Measurements from ENCODE around the gene LRRC18.

The LRRC18 gene

DNA sequence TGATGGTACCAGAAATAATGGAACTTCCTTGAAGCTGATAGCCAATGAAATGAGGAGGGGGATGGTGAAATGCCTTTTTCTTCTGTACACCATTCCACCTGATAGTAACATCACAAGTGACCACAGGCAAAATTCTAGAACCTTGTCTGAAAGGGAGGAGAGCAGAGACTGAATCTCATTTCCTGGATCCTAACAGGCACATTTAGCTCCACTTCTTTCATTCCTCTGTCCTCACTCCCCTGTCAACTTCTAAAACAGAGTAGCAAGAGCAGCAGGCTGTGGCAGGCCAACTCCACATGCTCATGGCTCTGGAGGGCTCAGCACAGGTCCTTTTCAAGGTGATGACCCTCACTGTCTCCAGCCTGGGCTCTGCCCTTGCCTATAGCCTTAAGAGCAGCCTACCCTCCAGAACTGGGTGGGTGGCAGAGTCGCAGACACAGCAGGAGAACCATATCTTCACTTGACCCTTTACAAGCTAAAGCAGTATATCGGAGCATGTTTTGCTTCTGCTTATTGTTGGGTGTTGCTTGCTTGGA is at the start of gene LRRC18:
Gene LRRC18 (minus strand): TSS at position 51 of the 536 bp plus-strand sequence. CDS start 25,685 bp downstream, outside the sequence.
- DNase-seq (ENCODE audit: low spot score), result no peak

DNA sequence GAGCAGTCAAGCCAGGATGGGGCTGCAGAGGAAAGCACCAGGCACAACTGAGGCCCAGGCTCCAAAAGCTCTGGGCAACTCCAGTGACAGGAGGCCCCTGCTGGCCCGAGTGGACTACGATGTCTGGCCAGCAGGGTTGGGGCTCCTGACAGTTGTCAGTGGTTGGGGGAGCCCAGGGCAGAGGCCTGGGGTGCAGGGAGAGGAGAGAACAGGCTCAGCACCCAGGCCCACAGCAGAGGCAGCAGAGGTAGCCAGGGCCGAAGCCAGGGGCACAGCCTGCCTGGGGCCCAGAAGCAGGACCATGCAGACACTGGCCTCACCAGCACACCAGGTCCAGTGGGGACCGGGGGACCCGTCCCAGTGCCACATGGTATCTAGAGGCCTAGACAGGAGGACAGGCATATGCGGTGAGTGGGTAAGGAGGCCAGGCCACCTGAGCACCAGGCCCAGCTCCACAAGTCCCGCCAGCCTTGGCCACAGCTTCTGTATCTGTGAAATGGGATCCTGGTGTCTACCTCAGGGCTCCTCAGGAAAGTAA is 46.0 kb upstream of the LRRC18 start:
- no peak for DNase-seq (ENCODE audit: low spot score)

DNA sequence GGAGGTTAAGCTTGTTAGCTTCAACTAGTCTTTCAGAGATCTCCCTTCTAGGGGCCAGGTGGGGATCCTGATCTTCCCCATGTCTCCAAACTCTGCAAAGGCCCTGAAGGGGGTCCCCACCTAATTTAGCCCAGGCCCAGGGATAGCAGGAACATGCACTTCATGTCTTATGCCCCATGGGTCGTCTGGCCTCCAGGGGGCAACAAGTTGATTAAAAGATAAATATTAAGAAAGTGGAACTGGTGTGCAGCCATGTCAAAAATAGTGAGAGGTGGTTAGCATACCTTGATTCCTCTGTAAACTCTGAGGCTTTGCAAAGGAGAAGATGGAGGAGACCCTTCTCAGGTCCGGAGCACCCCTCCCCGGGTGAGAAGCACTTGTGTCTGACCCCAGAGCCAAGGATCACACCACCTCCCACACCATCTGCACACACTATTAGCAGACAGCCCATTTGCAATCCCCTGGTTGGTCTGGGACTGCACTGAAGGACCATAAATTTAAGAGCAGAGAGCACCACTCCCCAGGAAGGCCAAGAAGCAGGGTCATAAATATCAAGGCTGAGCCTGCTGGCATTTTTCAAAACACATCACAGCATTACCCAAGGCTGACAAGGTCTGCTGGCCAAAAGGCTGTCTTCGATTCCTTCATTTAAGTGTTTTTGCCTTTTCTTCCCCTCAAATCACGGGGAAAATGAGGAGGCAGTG is 44.2 kb upstream of the LRRC18 start:
- DNase-seq (ENCODE audit: low spot score), result no peak

DNA sequence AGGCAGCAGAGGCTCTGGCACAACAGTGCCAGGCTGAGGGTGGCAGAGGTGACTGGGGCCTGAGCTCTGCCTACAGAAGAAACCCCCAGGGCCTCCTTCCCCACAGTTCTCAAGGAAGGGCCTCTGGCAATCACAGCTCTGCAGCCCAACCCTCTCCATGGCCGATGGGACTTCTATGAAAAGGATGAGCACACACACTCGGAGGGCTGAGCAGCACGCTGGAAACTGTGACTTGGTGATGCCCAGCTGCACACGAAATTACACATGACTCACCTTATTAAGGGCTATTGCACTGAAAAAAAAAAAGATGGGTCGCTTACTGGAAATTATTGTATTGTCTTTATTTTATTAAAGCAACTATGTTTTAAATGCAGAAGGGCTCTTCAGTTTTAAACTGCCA is 42.9 kb upstream of the LRRC18 start:
- DNase-seq (ENCODE audit: low spot score), result no peak

DNA sequence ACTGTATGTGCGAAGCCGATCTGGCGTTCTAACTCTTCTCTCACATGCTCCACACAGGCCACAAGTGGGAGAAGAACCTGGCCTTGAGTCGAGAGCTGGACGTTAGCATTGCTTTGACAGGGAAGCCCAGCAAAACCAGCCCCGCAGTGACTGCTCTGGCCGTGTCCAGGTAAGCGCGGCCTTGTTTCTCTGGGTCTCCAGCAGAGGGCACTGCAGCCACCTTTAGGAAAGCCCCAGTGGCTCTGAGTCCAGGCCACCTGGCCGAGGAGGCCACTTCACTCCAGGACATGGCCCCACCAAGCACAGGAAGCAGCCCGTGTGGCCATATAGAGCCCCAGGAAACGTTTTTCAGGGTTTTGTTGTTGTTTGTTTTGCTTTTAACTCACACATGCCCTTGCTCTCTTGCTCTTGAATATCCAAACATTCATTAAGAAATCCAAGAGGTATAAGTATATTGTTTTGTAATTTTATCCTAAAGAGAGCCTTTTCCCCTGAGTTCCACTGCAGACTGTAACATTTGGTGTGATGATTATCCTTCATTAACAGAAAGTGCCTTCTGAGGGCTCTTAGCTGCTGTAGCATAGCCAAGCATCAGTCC is 41.8 kb upstream of the LRRC18 start:
- peak; percentile 22 for DNase-seq (ENCODE audit: low spot score)

DNA sequence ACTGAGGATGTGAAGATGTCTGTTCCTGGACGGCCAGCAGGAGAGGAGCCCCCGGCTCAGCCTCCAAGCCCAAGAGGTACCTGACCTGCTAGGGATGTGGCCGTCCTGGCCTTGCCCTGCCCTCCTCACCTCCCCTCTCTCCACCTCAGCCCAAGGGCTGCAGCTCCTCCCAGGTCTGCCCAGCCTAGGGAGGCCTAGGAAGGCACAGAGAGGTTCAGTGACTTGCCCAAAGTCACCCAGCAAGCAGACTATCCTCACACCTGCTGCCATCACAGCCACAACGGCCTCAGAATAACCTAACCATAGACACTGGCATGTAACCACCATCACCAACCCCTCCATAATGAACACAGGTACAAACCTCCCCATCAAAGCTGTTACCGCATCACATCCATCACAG is 38.7 kb upstream of the LRRC18 start:
- DNase-seq (ENCODE audit: low spot score), result no peak

DNA sequence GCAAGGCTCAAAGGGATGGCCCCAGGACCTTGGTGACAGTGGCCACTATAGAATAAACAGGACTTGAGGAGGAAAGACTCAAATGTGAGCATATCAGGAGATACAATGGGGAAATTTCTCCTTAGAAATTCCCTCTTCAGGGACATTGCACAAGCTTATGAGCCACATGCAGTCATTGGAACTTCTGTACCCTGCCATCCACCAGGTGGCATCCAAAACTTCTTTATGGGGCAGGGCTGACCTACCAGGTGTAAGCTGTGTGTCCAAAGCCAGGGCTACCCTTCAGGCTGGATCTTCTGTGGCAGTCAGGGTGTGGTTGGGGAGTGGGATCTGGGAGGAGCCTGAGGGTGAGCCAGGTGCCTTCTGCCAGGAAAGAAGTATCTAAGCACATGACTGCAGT is 36.6 kb upstream of the LRRC18 start:
- peak; percentile 3 for DNase-seq (ENCODE audit: low spot score)

DNA sequence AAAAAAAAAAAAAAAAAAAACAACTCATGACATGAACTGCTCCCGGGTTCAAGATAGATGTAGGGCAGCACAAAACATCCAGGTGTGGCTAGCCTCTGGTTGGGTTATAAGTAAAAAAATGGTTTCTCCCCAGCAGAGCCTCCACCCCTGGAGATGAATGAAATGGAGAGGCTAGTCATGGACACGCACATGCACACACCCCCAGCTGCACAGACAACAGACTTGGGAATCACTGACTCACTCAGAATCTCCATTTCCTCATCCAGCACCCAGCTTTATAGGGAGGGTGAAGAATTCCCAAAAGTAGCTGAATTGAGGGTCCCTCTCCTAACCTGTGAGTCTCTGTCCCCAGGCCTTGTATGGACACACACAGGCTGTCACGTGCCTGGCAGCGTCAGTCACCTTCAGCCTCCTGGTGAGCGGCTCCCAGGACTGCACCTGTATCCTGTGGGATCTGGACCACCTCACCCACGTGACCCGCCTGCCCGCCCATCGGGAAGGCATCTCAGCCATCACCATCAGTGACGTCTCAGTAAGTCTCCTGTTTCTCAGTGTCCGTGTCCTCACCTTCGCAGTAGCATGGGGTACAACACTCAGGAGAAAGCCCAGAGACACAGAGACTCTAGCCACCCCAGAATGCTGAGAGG is 35.0 kb upstream of the LRRC18 start:
- no peak for DNase-seq (ENCODE audit: low spot score)

DNA sequence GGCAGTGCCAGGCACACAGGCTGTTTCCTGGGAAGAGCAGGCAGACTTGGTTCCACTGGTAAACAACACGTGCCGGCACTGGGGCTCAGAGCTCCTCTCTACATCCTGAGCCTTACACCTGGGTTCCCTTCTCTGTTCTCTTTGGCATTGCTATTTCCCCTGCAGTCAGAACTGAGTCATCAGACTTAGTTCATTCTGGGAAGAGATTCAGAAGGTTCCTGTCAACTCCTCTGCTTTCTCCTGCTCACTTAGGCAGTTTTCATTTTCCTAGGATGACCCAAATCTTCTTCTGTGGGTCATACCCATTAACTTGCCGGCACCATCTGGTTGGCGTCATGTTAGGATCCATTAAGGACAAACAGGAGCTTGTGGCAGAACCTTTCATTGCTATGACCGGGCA is 33.4 kb upstream of the LRRC18 start:
- DNase-seq (ENCODE audit: low spot score), result no peak

DNA sequence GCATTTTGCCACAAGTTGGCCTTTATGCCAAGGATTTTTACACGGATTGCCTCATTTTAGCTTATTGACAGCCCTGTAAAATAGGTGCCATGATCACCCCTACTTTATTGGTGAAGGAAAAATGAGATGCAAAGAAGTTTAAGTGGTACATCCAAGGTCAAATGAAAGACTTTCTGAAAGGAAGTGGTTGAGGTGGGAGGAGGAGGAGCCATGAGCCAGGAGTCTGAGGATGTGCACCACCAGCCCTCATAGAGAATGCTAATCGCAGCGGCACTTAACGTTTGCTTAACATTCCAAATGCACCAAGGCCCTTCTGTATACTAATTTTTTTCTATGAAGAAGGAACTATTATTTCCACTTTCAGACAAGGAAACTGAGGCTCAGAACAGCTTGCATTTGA is 31.0 kb upstream of the LRRC18 start:
- DNase-seq (ENCODE audit: low spot score), result no peak

DNA sequence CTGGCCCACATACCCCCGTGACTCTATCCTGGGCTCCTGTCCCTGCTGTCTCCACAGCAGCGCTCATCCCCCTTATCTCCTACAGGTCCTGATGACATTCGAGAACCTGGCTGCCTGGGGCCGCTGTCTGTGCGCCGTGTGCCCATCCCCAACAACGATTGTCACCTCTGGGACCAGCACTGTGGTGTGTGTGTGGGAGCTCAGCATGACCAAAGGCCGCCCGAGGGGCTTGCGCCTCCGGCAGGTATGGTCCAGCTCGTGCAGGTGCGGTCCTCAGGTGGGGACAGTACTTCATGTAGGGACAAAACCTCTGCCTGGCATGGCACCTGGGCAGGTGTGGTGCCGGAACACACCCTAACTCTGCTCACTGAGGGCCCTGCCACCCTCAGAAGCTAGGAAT is 30.4 kb upstream of the LRRC18 start:
- no peak for DNase-seq (ENCODE audit: low spot score)

DNA sequence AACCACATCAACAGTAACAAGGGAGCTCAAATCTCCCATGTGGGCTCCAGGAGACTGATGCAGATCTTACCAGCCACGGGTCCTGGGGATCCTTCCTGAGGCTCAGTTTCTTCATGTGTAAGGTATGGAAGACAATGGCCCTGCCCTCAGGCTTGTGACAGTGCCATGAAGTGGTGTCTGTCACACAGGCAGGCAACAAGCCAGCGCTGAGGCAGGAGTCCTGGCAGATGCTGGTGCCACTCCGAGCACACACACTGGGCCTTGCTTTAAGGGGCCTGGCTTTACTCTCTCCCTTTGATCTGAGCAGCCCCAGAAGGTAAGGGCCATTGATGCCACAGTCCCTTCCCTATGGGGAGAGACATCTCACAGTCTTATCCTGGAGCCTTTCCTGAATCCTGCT is 28.4 kb upstream of the LRRC18 start:
- no peak for DNase-seq (ENCODE audit: low spot score)

DNA sequence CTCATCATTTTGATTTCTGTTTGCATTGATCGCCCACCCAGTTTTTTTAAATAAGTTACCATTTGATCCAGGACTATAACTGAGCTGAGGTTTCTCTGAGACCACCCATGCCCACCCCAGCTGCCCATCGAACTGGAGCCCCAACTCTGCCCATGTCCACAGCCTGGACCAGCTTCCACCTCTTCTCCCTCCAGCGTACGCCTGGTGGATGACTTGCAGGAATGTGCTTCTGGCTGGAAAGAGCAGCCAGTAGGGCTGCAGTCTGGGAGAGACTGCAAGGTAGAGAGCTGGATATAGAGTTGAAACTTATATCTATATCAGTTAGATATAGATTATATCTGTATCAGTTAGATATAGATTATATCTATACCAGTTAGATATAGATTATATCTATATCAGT is 25.8 kb upstream of the LRRC18 start:
- DNase-seq (ENCODE audit: low spot score), result no peak

DNA sequence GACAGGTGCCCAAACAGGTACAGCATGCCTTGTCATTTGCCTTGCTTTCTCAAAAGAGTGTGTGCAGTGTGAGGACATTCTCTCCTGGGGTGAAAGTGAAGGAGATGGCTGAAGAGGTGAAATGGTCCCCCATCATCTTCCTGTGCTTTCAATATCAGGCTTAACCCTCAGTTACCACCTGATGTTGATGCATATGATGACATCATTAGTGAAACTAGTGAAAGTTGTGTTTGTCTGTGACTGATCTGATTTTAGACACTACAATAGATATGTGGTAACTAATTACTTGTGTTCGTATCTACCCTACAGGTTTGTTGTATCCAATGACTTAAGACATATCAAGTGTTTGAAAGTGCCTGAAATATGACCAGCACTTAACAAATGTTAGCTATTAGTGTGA is 24.4 kb upstream of the LRRC18 start:
- no peak for DNase-seq (ENCODE audit: low spot score)

DNA sequence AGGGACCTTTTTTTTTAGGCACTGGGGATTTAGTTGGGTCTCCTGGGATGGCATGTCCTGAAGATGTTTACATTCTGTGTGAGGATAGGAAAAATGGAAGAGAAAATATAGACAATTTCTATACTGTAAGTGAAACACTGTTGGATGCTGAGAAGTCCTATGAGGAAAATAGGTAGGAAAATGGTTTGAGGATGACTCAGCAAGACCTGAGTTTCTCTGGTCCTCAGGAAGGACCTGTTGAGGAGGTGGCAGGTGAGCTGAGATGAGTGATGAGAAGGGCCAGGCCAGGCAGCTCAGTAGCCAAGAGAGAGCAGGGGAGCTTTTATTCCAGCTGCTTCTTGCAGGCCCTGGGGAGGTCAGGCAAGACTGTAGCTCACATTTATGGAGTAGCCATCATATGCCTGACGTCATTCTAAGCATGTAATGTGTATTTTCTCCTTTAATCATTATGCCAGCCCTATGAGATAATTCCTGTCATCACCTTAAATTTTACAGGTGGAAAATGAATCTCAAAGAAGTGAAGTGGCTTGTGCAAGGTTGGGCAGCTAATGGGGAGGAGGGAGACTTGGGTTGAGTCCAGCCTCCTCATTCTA is 19.1 kb upstream of the LRRC18 start:
- DNase-seq (ENCODE audit: low spot score), result no peak

DNA sequence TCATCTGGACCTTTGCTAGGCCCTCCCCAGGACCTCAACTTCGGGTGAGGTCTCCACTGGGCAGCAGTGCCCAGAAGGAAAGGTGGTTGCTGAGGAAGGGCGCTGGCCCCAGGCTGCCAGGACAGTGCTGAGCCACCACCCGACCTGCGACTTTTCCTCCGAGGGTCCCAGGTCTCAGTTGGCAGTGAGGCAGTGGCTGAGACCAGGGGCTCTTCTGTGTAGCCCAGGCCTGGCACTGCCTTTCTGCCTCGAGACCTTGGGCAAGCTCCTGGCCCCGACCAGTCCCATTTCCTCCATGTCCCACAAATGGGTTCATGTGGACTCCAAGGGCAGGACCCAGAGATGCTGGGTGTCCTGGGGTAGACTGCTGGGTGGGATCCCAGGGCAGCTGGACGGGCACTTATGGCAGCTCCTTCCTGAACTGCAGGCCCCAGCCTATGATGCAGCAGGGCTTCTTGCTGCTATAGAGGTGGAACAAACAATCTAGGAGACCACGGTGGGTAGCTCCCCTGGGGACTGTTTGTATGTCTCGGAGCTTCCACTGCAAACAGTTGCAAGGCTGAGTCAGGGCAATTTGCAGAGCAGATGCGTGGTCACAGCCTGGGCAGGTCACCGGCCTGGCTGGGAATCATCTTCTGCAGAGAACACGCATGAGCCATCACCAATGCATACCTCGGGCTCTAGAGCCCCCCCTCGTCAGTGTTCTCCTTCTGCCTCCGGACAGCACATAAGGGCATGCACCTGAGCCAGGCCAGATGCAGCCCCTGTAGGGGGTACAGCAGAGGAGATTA is 17.9 kb upstream of the LRRC18 start:
- no peak for DNase-seq (ENCODE audit: low spot score)

DNA sequence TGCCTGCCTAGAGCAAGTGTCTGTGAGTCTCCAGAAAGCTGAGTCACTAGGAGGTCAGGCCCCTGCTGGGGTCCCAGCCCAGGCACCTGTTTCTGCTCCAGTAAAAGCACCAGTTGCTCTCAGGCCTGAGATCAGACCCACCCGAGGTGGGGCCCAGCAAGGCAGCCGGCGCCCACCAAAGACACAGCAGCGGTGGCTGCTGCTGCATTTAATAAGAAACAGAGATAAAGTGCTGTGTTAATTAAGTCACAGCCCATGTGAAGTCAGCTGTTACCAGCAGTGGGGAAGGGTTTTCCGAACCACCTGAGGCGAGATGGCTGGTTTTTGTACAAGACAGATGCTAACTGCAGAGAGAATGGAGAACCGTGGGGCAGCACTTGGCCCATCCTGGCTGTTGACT is 12.1 kb upstream of the LRRC18 start:
- no peak for DNase-seq (ENCODE audit: low spot score)

DNA sequence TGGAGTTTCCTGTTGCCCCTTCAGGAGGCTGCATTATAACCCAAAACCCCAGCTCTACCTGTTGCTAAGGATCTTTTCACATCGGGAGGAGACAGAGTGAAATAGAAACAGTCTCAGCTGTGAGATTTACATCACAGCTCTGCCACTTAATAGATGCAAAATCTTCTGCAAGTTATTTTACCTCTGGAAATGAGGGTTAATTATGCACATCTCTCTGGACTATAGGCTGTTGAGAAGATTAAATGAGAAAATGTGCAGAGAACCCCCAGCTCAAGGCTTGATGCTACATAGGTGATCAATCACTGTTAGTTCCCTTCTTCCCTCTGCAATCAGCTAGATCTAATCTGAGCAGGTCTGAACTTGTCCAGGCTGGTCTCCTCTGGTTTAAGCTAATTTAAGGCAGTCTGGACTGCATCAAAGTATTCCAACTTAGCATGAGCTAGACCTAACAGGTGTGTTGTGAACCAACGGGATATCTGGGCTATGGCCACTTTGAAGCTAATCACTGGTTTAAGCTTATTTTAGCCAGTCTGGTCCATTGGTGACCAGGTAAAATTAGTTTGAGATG is 8.9 kb upstream of the LRRC18 start:
- no peak for DNase-seq (ENCODE audit: low spot score)

DNA sequence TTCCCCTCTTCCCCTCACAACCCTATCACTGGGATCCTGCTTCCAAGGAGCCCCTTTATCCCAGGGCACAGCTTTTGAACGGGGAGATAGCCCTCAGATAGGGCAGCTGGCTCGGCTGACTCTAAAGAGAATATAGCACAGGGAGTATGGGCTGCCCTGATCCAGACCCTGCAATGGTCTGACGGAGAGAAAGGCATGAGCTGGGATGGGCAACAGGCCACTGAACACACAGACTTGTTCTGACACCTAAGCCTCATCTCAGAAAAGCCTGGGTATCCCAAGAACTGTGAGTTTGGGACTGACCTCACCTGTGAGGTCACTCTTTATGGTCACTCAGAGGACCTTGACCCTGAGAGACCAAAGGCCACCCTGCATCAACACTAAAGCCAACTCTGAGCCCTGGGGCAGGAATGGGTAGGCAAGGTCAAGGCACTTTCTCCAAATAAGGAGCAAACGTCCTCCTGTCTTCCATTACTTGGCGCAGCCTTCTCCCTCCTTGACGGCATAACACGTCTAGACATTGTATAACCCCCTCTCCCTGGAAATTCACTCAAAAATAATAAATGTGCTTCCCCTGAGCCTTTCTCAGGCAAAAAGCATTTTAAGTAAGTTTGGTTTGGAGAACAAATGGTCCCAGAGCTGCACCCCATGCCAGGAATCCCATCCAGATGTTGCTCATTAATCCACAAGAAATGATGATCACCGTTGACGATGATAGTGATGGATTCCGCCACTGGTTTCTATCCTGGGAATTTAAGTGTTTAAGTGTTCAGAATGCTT is 8.2 kb upstream of the LRRC18 start:
- DNase-seq (ENCODE audit: low spot score), result no peak

DNA sequence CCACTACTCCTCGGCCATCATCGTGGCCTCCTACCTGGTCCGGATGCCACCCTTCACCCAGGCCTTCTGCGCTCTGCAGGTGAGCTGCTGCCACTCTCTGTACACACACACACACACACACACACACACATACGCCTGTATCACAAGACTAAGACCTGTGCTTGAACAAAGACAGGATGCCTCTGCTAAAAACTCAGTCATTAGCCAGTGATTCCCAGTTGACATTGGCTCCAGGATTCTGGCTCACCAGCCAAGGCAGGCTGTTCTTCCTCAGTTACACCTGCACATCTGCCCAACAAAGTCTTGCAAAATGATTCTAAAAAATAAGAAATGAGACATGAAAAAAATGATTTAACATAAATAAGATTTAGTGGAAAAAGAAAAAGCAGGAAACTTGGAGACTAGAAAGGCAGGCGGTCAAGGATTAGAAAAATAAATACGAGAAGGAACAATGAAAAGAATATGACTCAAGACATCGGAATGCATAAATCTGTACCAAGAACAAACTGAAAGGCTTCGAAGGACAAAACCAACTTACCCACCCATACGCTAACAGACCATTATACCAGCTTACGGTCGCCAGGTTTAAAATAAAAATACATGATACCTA is 7.4 kb upstream of the LRRC18 start:
- DNase-seq (ENCODE audit: low spot score), result no peak

Data from RKO (cell line).